ENCODE measurements around the gene TPST1. TPM values are rescaled to one million over a fixed set of nuclear protein-coding genes. Genes with fewer than 3 reads are reported as not detected.
A peak's percentile ranks its signal among the peaks of the same experiment; 100 is the strongest.
"Not testable (repeated sequence)": the region's sequence is repeated elsewhere in the genome, so short reads cannot be mapped to it uniquely, and the experiment has no call there.

The TPST1 gene
- polyA plus RNA-seq, 2 donors: 4.4 to 5.9 TPM

DNA sequence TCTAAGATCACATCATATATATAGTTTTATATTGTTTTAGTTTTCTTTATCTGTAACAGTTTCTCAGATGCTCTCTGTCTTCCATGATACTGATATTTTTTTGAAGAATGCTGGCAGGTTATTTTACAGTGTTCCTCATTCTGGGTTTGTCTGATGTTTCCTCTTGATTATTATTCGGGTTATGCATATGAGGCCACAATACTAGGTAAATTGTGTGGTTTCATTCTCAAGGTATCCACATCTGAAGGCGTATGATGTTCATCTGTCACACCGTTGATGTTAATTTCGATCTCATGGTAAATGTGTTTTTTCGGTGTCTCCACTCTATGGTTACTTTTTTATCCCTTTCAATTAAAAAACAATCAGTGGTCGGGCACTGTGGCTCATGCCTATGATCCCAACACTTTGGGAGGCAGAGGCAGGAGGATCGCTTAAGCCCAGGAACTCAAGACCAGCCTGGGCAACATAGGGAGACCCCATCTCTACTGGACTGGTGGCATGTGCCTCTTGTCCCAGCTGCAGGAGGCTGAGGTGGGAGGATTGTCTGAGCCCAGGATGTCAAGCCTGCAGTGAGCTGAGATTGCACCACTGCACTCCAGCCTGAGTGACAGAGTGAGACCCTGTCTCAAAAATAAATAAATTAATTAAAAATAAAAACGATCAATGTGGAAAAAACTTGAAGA lies 108.9 kb downstream of the TPST1 start:
- Histone ChIP-seq H3K9me3 (ENCODE audit: control insufficient read depth in 2 of 2, insufficient read depth in 1 of 2, low read depth in 1 of 2, low read length in 1 of 2) (no peaks in the 10 kb centered on the region), H3K4me1 (ENCODE audit: control insufficient read depth in 2 of 2, insufficient read depth in 2 of 2, low read length in 1 of 2) (peaks cover 0 to 3% of the 10 kb centered on the region in 2 donors), H3K27ac (ENCODE audit: low read depth in 2 of 2, low read length in 1 of 2) (no peak overlapping the region), H3K4me3 (ENCODE audit: low read depth in 1 of 2, low read length in 2 of 2) (no peak overlapping the region), H3K27me3 (ENCODE audit: control insufficient read depth in 1 of 2, insufficient read depth in 2 of 2, low read length in 2 of 2) (no peaks in the 10 kb centered on the region), H3K36me3 (ENCODE audit: control insufficient read depth in 2 of 2, insufficient read depth in 2 of 2, low read length in 1 of 2) (no peaks in the 10 kb centered on the region)
- 81 to 82% methylated on average over 8 of the region's 8 CpGs for WGBS, 2 donors

- 75 to 78% methylated on average over 4 of the region's 4 CpGs for WGBS, 2 donors
- Histone ChIP-seq H3K36me3 (ENCODE audit: control insufficient read depth in 2 of 2, insufficient read depth in 2 of 2, low read length in 1 of 2) (no peaks in the 10 kb centered on the region), H3K9me3 (ENCODE audit: control insufficient read depth in 2 of 2, insufficient read depth in 1 of 2, low read depth in 1 of 2, low read length in 1 of 2) (no peaks in the 10 kb centered on the region), H3K4me3 (ENCODE audit: low read depth in 1 of 2, low read length in 2 of 2) (no peak overlapping the region), H3K27me3 (ENCODE audit: control insufficient read depth in 1 of 2, insufficient read depth in 2 of 2, low read length in 2 of 2) (no peaks in the 10 kb centered on the region), H3K27ac (ENCODE audit: low read depth in 2 of 2, low read length in 1 of 2) (peak overlapping the region in 1 of 2 donors; percentile 46), H3K4me1 (ENCODE audit: control insufficient read depth in 2 of 2, insufficient read depth in 2 of 2, low read length in 1 of 2) (peaks cover 0 to 3% of the 10 kb centered on the region in 2 donors)
Measured at GRCh38 chr7:66315192-66315591, 110.1 kb downstream of the TPST1 start.

DNA sequence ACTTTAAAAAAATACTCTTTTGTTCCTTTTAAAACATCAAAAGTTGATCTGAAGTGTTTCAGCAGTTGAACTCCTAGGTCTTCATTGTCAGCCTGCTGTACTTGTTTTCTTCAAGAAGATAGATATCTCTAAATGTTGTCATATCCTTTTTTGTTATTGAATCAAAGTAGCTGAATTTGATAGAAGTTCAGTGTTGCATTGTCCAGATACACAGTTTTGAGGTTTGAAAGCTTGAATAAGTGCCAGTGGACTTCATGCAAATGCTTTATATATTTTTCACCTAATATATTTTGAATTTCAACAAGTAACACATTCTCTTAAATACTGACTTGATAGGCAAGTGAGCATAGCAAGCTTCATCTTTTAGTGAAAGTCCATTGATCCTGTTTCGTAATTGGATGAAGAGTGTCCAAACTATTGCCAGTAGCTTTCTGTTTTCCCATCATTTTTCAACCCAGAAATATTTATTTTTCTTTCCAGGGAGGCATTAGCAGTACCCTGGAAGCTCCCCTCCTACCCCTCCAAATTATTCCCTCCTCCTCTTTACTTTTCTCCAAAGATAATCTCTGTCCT lies 114.4 kb downstream of the TPST1 start:
- Histone ChIP-seq H3K4me1 (ENCODE audit: control insufficient read depth in 2 of 2, insufficient read depth in 2 of 2, low read length in 1 of 2) (peaks cover 0 to 3% of the 10 kb centered on the region in 2 donors), H3K36me3 (ENCODE audit: control insufficient read depth in 2 of 2, insufficient read depth in 2 of 2, low read length in 1 of 2) (no peaks in the 10 kb centered on the region), H3K27me3 (ENCODE audit: control insufficient read depth in 1 of 2, insufficient read depth in 2 of 2, low read length in 2 of 2) (no peaks in the 10 kb centered on the region), H3K27ac (ENCODE audit: low read depth in 2 of 2, low read length in 1 of 2) (no peak overlapping the region), H3K4me3 (ENCODE audit: low read depth in 1 of 2, low read length in 2 of 2) (no peak overlapping the region), H3K9me3 (ENCODE audit: control insufficient read depth in 2 of 2, insufficient read depth in 1 of 2, low read depth in 1 of 2, low read length in 1 of 2) (no peaks in the 10 kb centered on the region)
- WGBS, 2 donors: 78 to 85% methylated on average over 1 of the region's 1 CpG

- H3K9me3 ChIP-seq (ENCODE audit: control insufficient read depth in 2 of 2, insufficient read depth in 1 of 2, low read depth in 1 of 2, low read length in 1 of 2): no peaks in the 10 kb centered on the region
- H3K4me3 ChIP-seq (ENCODE audit: low read depth in 1 of 2, low read length in 2 of 2): no peak overlapping the region
- H3K27me3 ChIP-seq (ENCODE audit: control insufficient read depth in 1 of 2, insufficient read depth in 2 of 2, low read length in 2 of 2): no peaks in the 10 kb centered on the region
- H3K36me3 ChIP-seq (ENCODE audit: control insufficient read depth in 2 of 2, insufficient read depth in 2 of 2, low read length in 1 of 2): no peaks in the 10 kb centered on the region
- H3K4me1 ChIP-seq (ENCODE audit: control insufficient read depth in 2 of 2, insufficient read depth in 2 of 2, low read length in 1 of 2): no peaks in the 10 kb centered on the region
- peak overlapping the region; percentile 60 to 67 for H3K27ac ChIP-seq (ENCODE audit: low read depth in 2 of 2, low read length in 1 of 2)
Measured at GRCh38 chr7:66321283-66321682, 116.1 kb downstream of the TPST1 start.

- Histone ChIP-seq H3K27me3 (ENCODE audit: control insufficient read depth in 1 of 2, insufficient read depth in 2 of 2, low read length in 2 of 2) (no peaks in the 10 kb centered on the region), H3K4me3 (ENCODE audit: low read depth in 1 of 2, low read length in 2 of 2) (no peak overlapping the region), H3K36me3 (ENCODE audit: control insufficient read depth in 2 of 2, insufficient read depth in 2 of 2, low read length in 1 of 2) (no peaks in the 10 kb centered on the region), H3K4me1 (ENCODE audit: control insufficient read depth in 2 of 2, insufficient read depth in 2 of 2, low read length in 1 of 2) (no peaks in the 10 kb centered on the region), H3K9me3 (ENCODE audit: control insufficient read depth in 2 of 2, insufficient read depth in 1 of 2, low read depth in 1 of 2, low read length in 1 of 2) (no peaks in the 10 kb centered on the region), H3K27ac (ENCODE audit: low read depth in 2 of 2, low read length in 1 of 2) (no peak overlapping the region)
- WGBS, 2 donors: 83 to 90% methylated on average over 6 of the region's 6 CpGs
Measured at GRCh38 chr7:66323114-66323796, 118.1 kb downstream of the TPST1 start.

GRCh38 chr7:66324985-66325384 lies 119.9 kb downstream of the TPST1 start:
- WGBS, 2 donors: 85 to 88% methylated on average over 6 of the region's 6 CpGs
- not testable (repeated sequence) for H3K4me1 ChIP-seq (ENCODE audit: control insufficient read depth in 2 of 2, insufficient read depth in 2 of 2, low read length in 1 of 2); H3K36me3 ChIP-seq (ENCODE audit: control insufficient read depth in 2 of 2, insufficient read depth in 2 of 2, low read length in 1 of 2)

DNA sequence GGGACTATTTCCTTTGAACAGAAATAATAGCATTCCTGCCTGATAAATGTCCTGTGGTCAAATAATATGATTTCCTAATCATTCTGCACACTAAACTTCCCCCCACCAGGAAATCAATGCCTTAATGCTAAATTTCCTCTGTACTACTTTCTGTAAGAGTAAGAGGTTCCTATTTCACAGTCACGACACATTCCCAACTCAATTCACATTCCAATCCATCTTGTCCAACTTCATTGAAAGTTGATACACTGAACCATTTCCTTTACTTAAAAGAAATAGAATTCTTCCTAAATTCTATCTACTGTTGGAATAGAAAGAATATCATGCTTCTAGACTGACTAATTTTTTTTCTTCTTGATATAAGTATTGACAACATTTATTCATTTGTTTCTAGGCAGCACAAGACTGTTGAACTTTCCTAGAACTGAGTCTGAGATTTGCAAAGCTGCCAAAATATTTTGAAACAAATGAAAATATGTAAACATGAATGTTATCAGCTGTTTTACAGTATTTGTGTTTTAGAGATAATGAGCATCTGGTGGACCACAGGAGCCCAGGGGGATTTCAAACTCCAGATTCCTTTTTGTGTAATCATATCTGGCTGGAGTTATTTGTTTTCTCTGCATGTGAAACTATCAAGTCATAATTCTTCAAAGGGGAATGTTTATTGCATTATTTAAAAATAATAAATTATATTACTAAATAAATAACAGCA lies 121.5 kb downstream of the TPST1 start:
- no peaks in the 10 kb centered on the region for H3K36me3 ChIP-seq (ENCODE audit: control insufficient read depth in 2 of 2, insufficient read depth in 2 of 2, low read length in 1 of 2)
- H3K4me1 ChIP-seq (ENCODE audit: control insufficient read depth in 2 of 2, insufficient read depth in 2 of 2, low read length in 1 of 2): peaks cover 0 to 3% of the 10 kb centered on the region in 2 donors
- H3K9me3 ChIP-seq (ENCODE audit: control insufficient read depth in 2 of 2, insufficient read depth in 1 of 2, low read depth in 1 of 2, low read length in 1 of 2): no peaks in the 10 kb centered on the region
- no peaks in the 10 kb centered on the region for H3K27me3 ChIP-seq (ENCODE audit: control insufficient read depth in 1 of 2, insufficient read depth in 2 of 2, low read length in 2 of 2)
- H3K4me3 ChIP-seq (ENCODE audit: low read depth in 1 of 2, low read length in 2 of 2): no peak overlapping the region
- no peak overlapping the region for H3K27ac ChIP-seq (ENCODE audit: low read depth in 2 of 2, low read length in 1 of 2)
- 76 to 81% methylated on average over 1 of the region's 1 CpG for WGBS, 2 donors

More at GRCh38 chr7:66324985-66325384, 119.9 kb downstream of the TPST1 start:
- not testable (repeated sequence) for H3K27ac ChIP-seq (ENCODE audit: low read depth in 2 of 2, low read length in 1 of 2); H3K9me3 ChIP-seq (ENCODE audit: control insufficient read depth in 2 of 2, insufficient read depth in 1 of 2, low read depth in 1 of 2, low read length in 1 of 2); H3K4me3 ChIP-seq (ENCODE audit: low read depth in 1 of 2, low read length in 2 of 2); H3K27me3 ChIP-seq (ENCODE audit: control insufficient read depth in 1 of 2, insufficient read depth in 2 of 2, low read length in 2 of 2)

GRCh38 chr7:66330961-66331360 lies 125.8 kb downstream of the TPST1 start:
- Histone ChIP-seq H3K27ac (ENCODE audit: low read depth in 2 of 2, low read length in 1 of 2) (no peak overlapping the region), H3K27me3 (ENCODE audit: control insufficient read depth in 1 of 2, insufficient read depth in 2 of 2, low read length in 2 of 2) (no peaks in the 10 kb centered on the region), H3K4me3 (ENCODE audit: low read depth in 1 of 2, low read length in 2 of 2) (no peak overlapping the region), H3K9me3 (ENCODE audit: control insufficient read depth in 2 of 2, insufficient read depth in 1 of 2, low read depth in 1 of 2, low read length in 1 of 2) (no peaks in the 10 kb centered on the region), H3K36me3 (ENCODE audit: control insufficient read depth in 2 of 2, insufficient read depth in 2 of 2, low read length in 1 of 2) (no peaks in the 10 kb centered on the region), H3K4me1 (ENCODE audit: control insufficient read depth in 2 of 2, insufficient read depth in 2 of 2, low read length in 1 of 2) (peaks cover 0 to 8% of the 10 kb centered on the region in 2 donors)
- 53 to 57% methylated on average over 1 of the region's 1 CpG for WGBS, 2 donors

GRCh38 chr7:66331883-66332282 lies 126.7 kb downstream of the TPST1 start:
- WGBS, 2 donors: 85 to 88% methylated on average over 6 of the region's 6 CpGs
- H3K27me3 ChIP-seq (ENCODE audit: control insufficient read depth in 1 of 2, insufficient read depth in 2 of 2, low read length in 2 of 2): no peaks in the 10 kb centered on the region
- peaks cover 0 to 8% of the 10 kb centered on the region in 2 donors for H3K4me1 ChIP-seq (ENCODE audit: control insufficient read depth in 2 of 2, insufficient read depth in 2 of 2, low read length in 1 of 2)
- H3K27ac ChIP-seq (ENCODE audit: low read depth in 2 of 2, low read length in 1 of 2): no peak overlapping the region
- no peaks in the 10 kb centered on the region for H3K9me3 ChIP-seq (ENCODE audit: control insufficient read depth in 2 of 2, insufficient read depth in 1 of 2, low read depth in 1 of 2, low read length in 1 of 2)
- no peak overlapping the region for H3K4me3 ChIP-seq (ENCODE audit: low read depth in 1 of 2, low read length in 2 of 2)
- no peaks in the 10 kb centered on the region for H3K36me3 ChIP-seq (ENCODE audit: control insufficient read depth in 2 of 2, insufficient read depth in 2 of 2, low read length in 1 of 2)

All from esophagus (tissue), 2 donors.